MCF 10A (cell line): ENCODE measurements around the gene MAGEF1. TPM values are rescaled to one million over a fixed set of nuclear protein-coding genes. Genes with fewer than 3 reads are reported as not detected.

ENCODE experiments used
- BruUV-seq: library from RNA; stranded (reverse); fragments of 400-500 nt; replicated peaks from 2 replicates; lab custom pipeline; 2021; lab: Mats Ljungman, UMichigan
- CTCF ChIA-PET: fragments of 300-600 bp; sonication (Branson Sonifier 250); formaldehyde crosslinking; extraction: SDS; loops from one replicate; lab custom pipeline; 2021; ENCODE audit warnings: antibody characterized with exemption, inconsistent platforms; lab: Yijun Ruan, JAX
- POLR2A ChIA-PET: fragments of 300-600, 350-650 bp; sonication (Branson Sonifier 250); formaldehyde crosslinking; extraction: SDS; loops from one replicate; lab custom pipeline; 2020; ENCODE audit warnings: antibody characterized with exemption, inconsistent platforms; lab: Yijun Ruan, JAX
- DNase-seq: peaks from one replicate; pipeline ENCODE4 v3.0.0-alpha.2; 2018; ENCODE audit not compliant: unreplicated experiment
- H3K27ac Mint-ChIP-seq: one replicate; pipeline ENCODE4 v1.8.0; 2022; ENCODE audit warnings: mild to moderate bottlenecking, low read depth, mixed read lengths; ENCODE audit not compliant: unreplicated experiment
- H3K27me3 Mint-ChIP-seq: one replicate; pipeline ENCODE4 v1.8.0; 2022; ENCODE audit warnings: mixed read lengths; ENCODE audit not compliant: insufficient read depth, unreplicated experiment
- H3K36me3 Mint-ChIP-seq: one replicate; pipeline ENCODE4 v1.8.0; 2022; ENCODE audit warnings: mild to moderate bottlenecking, moderate library complexity, mixed read lengths; ENCODE audit not compliant: insufficient read depth, unreplicated experiment
- H3K4me1 Mint-ChIP-seq: one replicate; pipeline ENCODE4 v1.8.0; 2022; ENCODE audit warnings: mixed read lengths; ENCODE audit not compliant: insufficient read depth, unreplicated experiment
- H3K4me3 Mint-ChIP-seq: one replicate; pipeline ENCODE4 v1.8.0; 2022; ENCODE audit warnings: mild to moderate bottlenecking, moderate library complexity, mixed read lengths; ENCODE audit not compliant: unreplicated experiment
- H3K9me3 Mint-ChIP-seq: one replicate; pipeline ENCODE4 v1.8.0; 2022; ENCODE audit warnings: mixed read lengths; ENCODE audit not compliant: unreplicated experiment
- CTCF ChIP-seq: fragments of 200-600 bp; IDR thresholded peaks from one replicate; pipeline ENCODE4 v1.8.0; 2022; ENCODE audit warnings: antibody characterized with exemption, mild to moderate bottlenecking; ENCODE audit not compliant: unreplicated experiment
- intact Hi-C: fragments of 100-400 bp; cut with micrococcal nuclease; formaldehyde crosslinking; loops from 2 replicates; pipeline ENCODE4 v1.14.1; 2022
- total RNA-seq: library from RNA; stranded (reverse); gene quantifications from 2 replicates; pipeline ENCODE4 v1.2.3, GENCODE V29; 2022

Gene MAGEF1
- total RNA-seq, 1 experiment from 2014 or later: 34.5 TPM

GRCh38 chr3:184734903-184735701 is 23.2 kb upstream of the MAGEF1 start:
- no peak for DNase-seq
- no peak for TF ChIP-seq CTCF
- Mint-ChIP-seq H3K27ac (no peak overlapping the region), H3K4me1 (peaks cover 32% of the 10 kb centered on the region), H3K9me3 (no peaks in the 10 kb centered on the region), H3K27me3 (no peaks in the 10 kb centered on the region), H3K36me3 (peaks cover 6% of the 10 kb centered on the region), H3K4me3 (no peak overlapping the region)
- POLR2A ChIA-PET: interaction anchor here (0.8 to 0.9 kb wide), 2 partner anchors 10 to 93 kb away, joined by 3 to 4 read pairs; no protein-coding TSS in a partner anchor
- BruUV-seq: no TSS peak
- CTCF ChIA-PET: interaction anchor here (0.6 to 3.8 kb wide), 6 partner anchors 43 to 174 kb away, joined by 3 to 20 read pairs (median 6); partner anchors contain the start of gene EPHB3
- intact Hi-C loops: no loop called here

GRCh38 chr3:184733971-184734608 is 22.2 kb upstream of the MAGEF1 start:
- Mint-ChIP-seq H3K36me3 (peaks cover 6% of the 10 kb centered on the region), H3K4me1 (peaks cover 23% of the 10 kb centered on the region), H3K9me3 (no peaks in the 10 kb centered on the region), H3K4me3 (no peak overlapping the region), H3K27ac (no peak overlapping the region), H3K27me3 (no peaks in the 10 kb centered on the region)
- BruUV-seq: no TSS peak
- ChIA-PET CTCF (interaction anchor here (0.9 to 2.4 kb wide), 3 partner anchors 44 to 172 kb away, joined by 3 to 9 read pairs (median 5); partner anchors contain the start of gene EPHB3), POLR2A (interaction anchor here (0.6 to 0.9 kb wide), 4 partner anchors 9 to 92 kb away, joined by 3 to 4 read pairs (median 4); partner anchors contain the start of gene MAGEF1)
- intact Hi-C loops: no loop called here
- TF ChIP-seq CTCF: no peak
- DNase-seq: no peak

DNA sequence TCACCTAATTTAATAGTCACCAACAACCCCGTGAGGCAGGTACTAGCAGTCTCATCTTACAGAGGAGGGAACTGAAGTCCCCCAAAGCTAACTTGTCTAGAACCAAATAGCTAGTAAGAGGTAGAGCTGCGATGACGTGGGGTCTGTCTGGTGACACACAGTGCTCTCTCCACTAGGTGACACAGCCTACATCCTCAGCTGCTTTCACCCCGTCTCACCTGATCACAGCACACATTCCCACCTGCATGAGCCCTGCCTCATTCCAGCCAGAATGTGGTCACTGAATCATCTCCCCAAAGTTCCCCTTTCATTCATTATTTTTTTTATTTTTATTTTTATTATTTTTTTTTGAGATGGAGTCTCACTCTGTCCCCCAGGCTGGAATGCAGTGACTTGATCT is 21.3 kb upstream of the MAGEF1 start:
- Mint-ChIP-seq H3K4me1 (peaks cover 14% of the 10 kb centered on the region), H3K36me3 (peaks cover 6% of the 10 kb centered on the region), H3K27ac (no peak overlapping the region), H3K4me3 (no peak overlapping the region), H3K9me3 (no peaks in the 10 kb centered on the region), H3K27me3 (no peaks in the 10 kb centered on the region)
- TF ChIP-seq CTCF: no peak
- DNase-seq: no peak
- intact Hi-C loops: no loop called here
- ChIA-PET CTCF (interaction anchor here (1.8 to 2.4 kb wide), 2 partner anchors 45 to 171 kb away, joined by 5 to 9 read pairs; partner anchors contain the start of gene EPHB3), POLR2A (interaction anchor here (0.7 to 1.3 kb wide), 2 partner anchors 22 to 111 kb away, joined by 3 read pairs; partner anchors contain the start of gene MAGEF1)
- no TSS peak for BruUV-seq
